Osteocyte (in vitro differentiated cells): ENCODE data around the gene PACS1. TPM values are rescaled to one million over a fixed set of nuclear protein-coding genes. Genes with fewer than 3 reads are reported as not detected.

Experiments used
- DNase-seq: peaks from one replicate; pipeline ENCODE4 v3.0.0; 2021; ENCODE audit warnings: mixed read lengths; ENCODE audit not compliant: unreplicated experiment; ENCODE audit errors: extremely low spot score
- H3K27ac Mint-ChIP-seq: one replicate; pipeline ENCODE4 v1.8.0; 2021; ENCODE audit warnings: mild to moderate bottlenecking, mixed read lengths; ENCODE audit not compliant: unreplicated experiment
- H3K27me3 Mint-ChIP-seq: one replicate; pipeline ENCODE4 v1.8.0; 2021; ENCODE audit warnings: mixed read lengths; ENCODE audit not compliant: unreplicated experiment
- H3K36me3 Mint-ChIP-seq: one replicate; pipeline ENCODE4 v1.8.0; 2021; ENCODE audit warnings: mixed read lengths; ENCODE audit not compliant: unreplicated experiment
- H3K4me1 Mint-ChIP-seq: one replicate; pipeline ENCODE4 v1.8.0; 2021; ENCODE audit warnings: mixed read lengths; ENCODE audit not compliant: unreplicated experiment
- H3K4me3 Mint-ChIP-seq: one replicate; pipeline ENCODE4 v1.8.0; 2021; ENCODE audit warnings: mild to moderate bottlenecking, moderate library complexity, mixed read lengths; ENCODE audit not compliant: unreplicated experiment
- H3K9me3 Mint-ChIP-seq: one replicate; pipeline ENCODE4 v1.8.0; 2021; ENCODE audit warnings: mixed read lengths; ENCODE audit not compliant: unreplicated experiment
- CTCF ChIP-seq: fragments of 200-600 bp; sonication (generic); IDR thresholded peaks from 2 replicates; pipeline ENCODE4 v1.5.0; 2021; ENCODE audit warnings: antibody characterized with exemption, mild to moderate bottlenecking, moderate library complexity
- total RNA-seq: library from RNA; stranded (reverse); gene quantifications from 2 replicates; pipeline ENCODE4 v1.2.1, GENCODE V29; 2021

Gene PACS1
- total RNA-seq, 1 donor from 2014 or later, result 83.8 TPM

- Mint-ChIP-seq H3K4me3 (no peak overlapping the region), H3K27ac (no peak overlapping the region), H3K27me3 (no peaks in the 10 kb centered on the region), H3K9me3 (no peaks in the 10 kb centered on the region), H3K36me3 (peaks cover 71% of the 10 kb centered on the region), H3K4me1 (no peaks in the 10 kb centered on the region)
- no peak for TF ChIP-seq CTCF
- DNase-seq, result no peak
Measured at GRCh38 chr11:66061268-66061667, 8.8 kb upstream of the PACS1 start.

DNA sequence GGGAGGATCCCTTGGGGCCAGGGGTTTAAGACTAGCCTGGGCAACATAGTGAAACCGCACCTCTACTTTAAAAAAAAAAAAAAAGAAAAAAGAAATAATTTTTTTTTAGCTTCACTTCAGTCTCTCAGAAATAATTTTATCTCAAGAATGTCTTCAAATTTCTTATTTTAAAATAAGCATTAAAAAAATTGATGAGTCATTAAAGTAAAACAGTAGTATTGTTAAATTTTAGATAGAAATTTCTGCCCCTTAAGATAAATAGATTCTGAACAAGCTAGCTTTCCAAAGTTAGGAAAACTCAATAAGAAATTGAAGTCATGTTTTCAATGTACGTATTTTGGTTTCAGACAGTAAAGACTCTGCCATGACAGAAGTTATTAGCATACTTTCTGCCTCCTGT is 7.7 kb upstream of the PACS1 start:
- H3K27ac Mint-ChIP-seq, result no peak overlapping the region
- no peaks in the 10 kb centered on the region for H3K27me3 Mint-ChIP-seq
- peaks cover 74% of the 10 kb centered on the region for H3K36me3 Mint-ChIP-seq

GRCh38 chr11:66063900-66064299 is 6.2 kb upstream of the PACS1 start:
- no peak for TF ChIP-seq CTCF
- H3K4me1 Mint-ChIP-seq, result peaks cover 8% of the 10 kb centered on the region
- peaks cover 74% of the 10 kb centered on the region for H3K36me3 Mint-ChIP-seq
- no peaks in the 10 kb centered on the region for H3K27me3 Mint-ChIP-seq
- no peak overlapping the region for H3K27ac Mint-ChIP-seq
- no peak overlapping the region for H3K4me3 Mint-ChIP-seq
- H3K9me3 Mint-ChIP-seq, result no peaks in the 10 kb centered on the region
- DNase-seq, result no peak

More for the DNA sequence above, 7.7 kb upstream of the PACS1 start:
- TF ChIP-seq CTCF, result no peak
- Mint-ChIP-seq H3K4me1 (no peaks in the 10 kb centered on the region), H3K4me3 (no peak overlapping the region), H3K9me3 (no peaks in the 10 kb centered on the region)
- DNase-seq, result no peak

DNA sequence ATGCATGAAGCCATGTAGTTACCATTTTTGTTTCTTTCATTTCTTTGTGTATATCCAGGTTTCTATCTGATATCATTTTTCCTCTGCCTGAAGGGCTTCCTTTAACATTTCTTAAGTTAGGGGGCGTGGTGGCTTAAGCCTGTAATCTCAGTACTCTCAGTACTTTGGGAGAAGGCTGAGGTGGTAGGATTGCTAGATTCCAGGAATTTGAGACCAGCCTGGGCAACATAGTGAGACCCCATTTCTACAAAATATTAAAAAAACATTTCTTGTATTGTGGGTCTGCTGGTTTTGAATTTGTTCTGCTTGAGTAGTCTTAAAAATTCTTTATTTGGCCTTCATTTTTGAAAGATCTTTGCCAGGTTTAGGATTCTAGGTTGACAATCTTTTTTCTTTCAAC is 5.5 kb upstream of the PACS1 start:
- Mint-ChIP-seq H3K4me1 (peaks cover 15% of the 10 kb centered on the region), H3K27me3 (no peaks in the 10 kb centered on the region), H3K27ac (no peak overlapping the region), H3K9me3 (no peaks in the 10 kb centered on the region), H3K36me3 (peaks cover 75% of the 10 kb centered on the region), H3K4me3 (no peak overlapping the region)
- no peak for DNase-seq
- no peak for TF ChIP-seq CTCF

DNA sequence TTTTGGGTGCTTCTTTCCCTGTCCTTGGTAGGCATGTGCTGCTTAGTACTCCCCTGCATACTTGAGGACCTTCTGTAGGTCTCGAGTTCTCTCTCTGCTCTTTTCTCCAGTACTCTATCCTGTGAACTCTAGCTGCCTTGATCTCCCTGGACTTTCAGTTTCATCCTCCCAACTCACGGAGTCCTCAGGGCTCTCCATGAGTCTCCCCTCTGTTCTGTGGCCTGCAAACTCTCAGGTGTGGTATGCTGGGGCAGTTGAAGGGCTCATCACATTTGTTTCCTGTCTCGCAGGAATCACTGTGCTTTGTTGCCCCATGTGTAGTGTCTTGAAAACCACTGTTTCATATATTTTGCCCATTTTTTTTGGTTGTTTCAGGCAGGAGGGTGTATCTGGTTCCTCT is 3.3 kb upstream of the PACS1 start:
- peak overlapping the region; percentile 31 for H3K27ac Mint-ChIP-seq

More for the DNA sequence above, 3.3 kb upstream of the PACS1 start:
- Mint-ChIP-seq H3K4me3 (no peak overlapping the region), H3K36me3 (peaks cover 60% of the 10 kb centered on the region), H3K9me3 (no peaks in the 10 kb centered on the region), H3K4me1 (peaks cover 23% of the 10 kb centered on the region), H3K27me3 (no peaks in the 10 kb centered on the region)
- no peak for TF ChIP-seq CTCF
- DNase-seq, result no peak
